ENCODE data around the gene GRID2IP.

Gene GRID2IP

DNA sequence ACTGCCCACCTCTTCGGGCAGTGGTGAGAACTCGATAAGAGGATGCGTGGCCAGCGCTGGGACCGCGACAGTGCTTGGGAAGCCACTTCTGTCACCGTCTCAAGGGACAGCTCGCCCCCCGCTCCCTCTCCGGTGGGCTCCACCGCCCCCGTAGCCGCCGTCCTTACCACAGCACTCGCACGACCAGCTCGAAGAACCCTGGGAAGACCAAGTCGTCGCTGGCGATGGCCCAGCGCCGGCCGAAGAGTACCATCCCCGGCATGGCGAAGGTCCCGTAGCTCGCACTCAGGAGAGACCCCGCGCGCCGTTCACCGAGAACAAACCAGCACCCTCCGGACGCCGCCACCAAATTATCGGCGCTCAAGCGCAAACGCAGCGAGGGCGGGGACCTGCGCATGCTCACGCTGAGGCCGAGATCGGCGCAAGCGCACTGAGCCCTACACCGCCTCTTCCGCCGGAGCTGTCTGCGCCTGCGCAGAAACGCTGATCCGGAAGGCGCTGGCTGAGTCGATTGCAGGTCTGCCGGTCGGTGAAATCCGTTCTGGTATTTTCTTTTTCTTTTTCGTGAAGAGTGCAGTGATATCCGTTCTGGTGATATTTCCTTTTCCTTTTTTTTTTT, 103.6 kb downstream of the GRID2IP start, which contains the start of gene DAGLB:
Gene DAGLB (minus strand): TSS at position 374 of the 619 bp plus-strand sequence. CDS start 112 bp downstream, at position 262.
- DNase-seq (ENCODE audit: low read depth in 2 of 2): peak; percentile 67 to 76

Measured in fibroblast of skin of left quadriceps (primary cell).